Measurements from ENCODE around the gene ROCK2. TPM values are rescaled to one million over a fixed set of nuclear protein-coding genes. Genes with fewer than 3 reads are reported as not detected.

Gene ROCK2
- total and polyA plus RNA-seq, 2 of the 13 experiments (the other 11 are each of a cell fraction or from before 2014, with no cell fraction given): 38.1 to 119 TPM

GRCh38 chr2:11133238-11133935 lies 211.0 kb downstream of the ROCK2 start (continued):
- TF ChIP-seq SMAD1 (CRISPR knock-in tag; IDR thresholded peaks at IDR 0.05; ENCODE audit: borderline replicate concordance, low read depth): no peak
- TF ChIP-seq MTA3 (CRISPR knock-in tag; IDR thresholded peaks at IDR 0.05): no peak
- TF ChIP-seq U2AF1 (optimal IDR thresholded peaks at IDR 0.05; ENCODE audit: low read depth, low read length): no peak
- TF ChIP-seq SETDB1 (CRISPR knock-in tag; IDR thresholded peaks at IDR 0.05; ENCODE audit: borderline replicate concordance): no peak
- TF ChIP-seq RNF2 (conservative IDR thresholded peaks at IDR 0.05; ENCODE audit: low read depth): no peak
- TF ChIP-seq HDAC6 (IDR thresholded peaks at IDR 0.05; ENCODE audit: low read depth, low read length): no peak
- 0 out of 2 replicates have a peak, but pooled peaks have one; percentile 0 for TF ChIP-seq ZMYM4 (CRISPR knock-in tag; IDR thresholded peaks at IDR 0.05)
- TF ChIP-seq ZNF414 (CRISPR knock-in tag; IDR thresholded peaks at IDR 0.05): no peak
- TF ChIP-seq ZNF407 (CRISPR knock-in tag; IDR thresholded peaks at IDR 0.05; ENCODE audit: not compliant biosample characterization): no peak
- no peak for TF ChIP-seq ZNF629 (CRISPR knock-in tag; conservative IDR thresholded peaks at IDR 0.05)
- no peak for TF ChIP-seq PRPF4 (IDR thresholded peaks at IDR 0.05; ENCODE audit: low read depth, low read length, poor library complexity, severe bottlenecking)
- no peak; the same call in 1 of the 2 replicates for TF ChIP-seq ZNF605 (CRISPR knock-in tag; IDR thresholded peaks at IDR 0.05)
- no peak for TF ChIP-seq ZBTB3 (CRISPR knock-in tag; IDR thresholded peaks at IDR 0.05; ENCODE audit: borderline replicate concordance, low read depth)
- TF ChIP-seq DNMT1 (CRISPR knock-in tag; IDR thresholded peaks at IDR 0.05): 0 out of 2 replicates have a peak, but pooled peaks have one; percentile 55
- TF ChIP-seq ATF1 (CRISPR knock-in tag; IDR thresholded peaks at IDR 0.05): no peak
- TF ChIP-seq ZNF501 (CRISPR knock-in tag; IDR thresholded peaks at IDR 0.05): peak; percentile 74
- no peak for TF ChIP-seq ZNF121 (CRISPR knock-in tag; IDR thresholded peaks at IDR 0.05)
- no peak for TF ChIP-seq MTF2 (CRISPR knock-in tag; IDR thresholded peaks at IDR 0.05; ENCODE audit: borderline replicate concordance)
- 0 out of 2 replicates have a peak, but pooled peaks have one; percentile 57 for TF ChIP-seq ZNF709 (CRISPR knock-in tag; IDR thresholded peaks at IDR 0.05)
- no peak for TF ChIP-seq PATZ1 (CRISPR knock-in tag; IDR thresholded peaks at IDR 0.05)

Measured in HepG2 (cell line).